Ishikawa (cell line): ENCODE results near the gene CUL4A.

Experiments used
- CEBPB ChIP-seq: IDR thresholded peaks from 2 replicates; pipeline ENCODE4 v1.6.1; 2012
- CREB1 ChIP-seq: IDR thresholded peaks from 2 replicates; pipeline ENCODE4 v1.6.1; 2012; ENCODE audit warnings: low read depth
- EGR1 ChIP-seq: IDR thresholded peaks from 2 replicates; pipeline ENCODE4 v1.6.1; 2012
- EP300 ChIP-seq: IDR thresholded peaks from 2 replicates; pipeline ENCODE4 v1.6.1; 2012; ENCODE audit warnings: borderline replicate concordance
- FOXM1 ChIP-seq: IDR thresholded peaks from 2 replicates; pipeline ENCODE4 v1.6.1; 2012; ENCODE audit warnings: low read depth, borderline replicate concordance
- MAX ChIP-seq: IDR thresholded peaks from 2 replicates; pipeline ENCODE4 v1.6.1; 2012
- NFIC ChIP-seq: IDR thresholded peaks from 2 replicates; pipeline ENCODE4 v1.6.1; 2012
- RAD21 ChIP-seq: IDR thresholded peaks from 2 replicates; pipeline ENCODE4 v1.6.1; 2012; ENCODE audit warnings: low read depth
- REST ChIP-seq: IDR thresholded peaks from 2 replicates; pipeline ENCODE4 v1.6.1; 2012; ENCODE audit warnings: low read depth, mild to moderate bottlenecking
- TAF1 ChIP-seq: IDR thresholded peaks from 2 replicates; pipeline ENCODE4 v1.6.1; 2012; ENCODE audit warnings: low read depth, mild to moderate bottlenecking
- TCF12 ChIP-seq: IDR thresholded peaks from 2 replicates; pipeline ENCODE4 v1.6.1; 2012; ENCODE audit warnings: low read depth
- TEAD4 ChIP-seq: IDR thresholded peaks from 2 replicates; pipeline ENCODE4 v1.6.1; 2012
- YY1 ChIP-seq: IDR thresholded peaks from 2 replicates; pipeline ENCODE4 v1.6.1; 2012; ENCODE audit warnings: low read depth
- ZBTB7A ChIP-seq: IDR thresholded peaks from 2 replicates; pipeline ENCODE4 v1.6.1; 2012; ENCODE audit warnings: low read depth
- TF ChIP-seq, protein P1 (sequence below): IDR thresholded peaks from 2 replicates; pipeline ENCODE4 v1.6.1; 2012

The CUL4A gene

DNA sequence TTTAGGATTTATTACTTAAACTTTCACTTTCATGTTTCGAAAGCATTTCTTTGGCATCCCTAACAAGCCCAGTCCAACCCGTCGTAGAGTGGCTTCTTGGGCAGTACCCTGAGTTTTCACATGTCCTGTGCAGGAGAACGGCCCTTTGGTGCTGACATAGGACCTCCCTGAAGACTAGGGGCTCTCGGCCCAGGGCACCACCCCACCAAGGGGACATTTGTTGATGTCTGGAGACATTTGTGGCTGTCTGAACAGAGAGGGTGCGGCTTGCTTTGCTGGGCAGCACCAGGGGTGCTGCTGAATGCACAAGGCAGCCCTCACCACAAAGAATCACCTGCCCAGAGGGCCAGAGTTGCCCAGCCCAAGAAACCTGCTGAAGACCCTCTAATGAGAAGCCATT is 30.6 kb downstream of the CUL4A start:
- TF ChIP-seq, protein P1, sequence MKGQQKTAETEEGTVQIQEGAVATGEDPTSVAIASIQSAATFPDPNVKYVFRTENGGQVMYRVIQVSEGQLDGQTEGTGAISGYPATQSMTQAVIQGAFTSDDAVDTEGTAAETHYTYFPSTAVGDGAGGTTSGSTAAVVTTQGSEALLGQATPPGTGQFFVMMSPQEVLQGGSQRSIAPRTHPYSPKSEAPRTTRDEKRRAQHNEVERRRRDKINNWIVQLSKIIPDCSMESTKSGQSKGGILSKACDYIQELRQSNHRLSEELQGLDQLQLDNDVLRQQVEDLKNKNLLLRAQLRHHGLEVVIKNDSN: no peak
- TF ChIP-seq FOXM1 (no peak), YY1 (no peak), CEBPB (no peak)

GRCh38 chr13:113243847-113244246 is 34.4 kb downstream of the CUL4A start:
- TF ChIP-seq, protein P1: no peak
- TF ChIP-seq EGR1: no peak
- TF ChIP-seq ZBTB7A: no peak
- TF ChIP-seq YY1: no peak
- TF ChIP-seq REST: no peak

- TF ChIP-seq ZBTB7A (no peak), TEAD4 (no peak), EP300 (no peak), NFIC (no peak), FOXM1 (no peak), CEBPB (no peak), TAF1 (no peak), EGR1 (no peak), TCF12 (no peak), RAD21 (no peak; the same call in 1 of the 2 replicates)
These were observed 36.7 kb downstream of the CUL4A start for GRCh38 chr13:113245849-113246796.

DNA sequence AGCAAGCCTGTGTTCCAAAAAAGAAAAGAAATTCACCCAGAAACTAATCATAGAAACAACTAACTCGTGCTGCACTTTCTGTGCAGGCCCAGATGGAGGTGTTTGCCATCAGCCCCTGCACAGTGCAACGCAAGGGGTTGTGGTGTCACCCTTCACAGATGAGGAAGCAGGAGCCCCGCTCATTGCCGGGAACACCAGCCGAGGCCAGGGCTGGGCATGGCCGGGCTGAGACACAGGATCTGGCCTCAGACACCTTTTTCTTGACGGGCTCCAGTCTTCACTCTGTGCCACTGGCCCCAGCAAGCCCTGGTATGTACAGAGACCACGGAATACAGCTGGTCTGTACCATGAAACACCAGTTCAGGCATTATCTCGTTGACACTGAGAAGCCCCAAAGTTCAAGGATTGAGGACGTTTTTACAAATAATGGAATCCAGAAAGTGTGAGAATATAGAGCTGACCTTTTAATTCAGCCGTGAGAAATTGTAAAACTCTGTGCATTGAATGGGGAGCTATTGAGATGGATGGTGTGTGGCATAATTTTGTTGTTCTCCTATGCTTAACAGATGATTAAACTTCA is 43.2 kb downstream of the CUL4A start:
- TF ChIP-seq TEAD4: no peak
- TF ChIP-seq TAF1: no peak
- TF ChIP-seq REST: no peak
- TF ChIP-seq, protein P1: no peak
- TF ChIP-seq EP300: no peak
- no peak for TF ChIP-seq TCF12
- TF ChIP-seq CEBPB: no peak
- no peak for TF ChIP-seq ZBTB7A

DNA sequence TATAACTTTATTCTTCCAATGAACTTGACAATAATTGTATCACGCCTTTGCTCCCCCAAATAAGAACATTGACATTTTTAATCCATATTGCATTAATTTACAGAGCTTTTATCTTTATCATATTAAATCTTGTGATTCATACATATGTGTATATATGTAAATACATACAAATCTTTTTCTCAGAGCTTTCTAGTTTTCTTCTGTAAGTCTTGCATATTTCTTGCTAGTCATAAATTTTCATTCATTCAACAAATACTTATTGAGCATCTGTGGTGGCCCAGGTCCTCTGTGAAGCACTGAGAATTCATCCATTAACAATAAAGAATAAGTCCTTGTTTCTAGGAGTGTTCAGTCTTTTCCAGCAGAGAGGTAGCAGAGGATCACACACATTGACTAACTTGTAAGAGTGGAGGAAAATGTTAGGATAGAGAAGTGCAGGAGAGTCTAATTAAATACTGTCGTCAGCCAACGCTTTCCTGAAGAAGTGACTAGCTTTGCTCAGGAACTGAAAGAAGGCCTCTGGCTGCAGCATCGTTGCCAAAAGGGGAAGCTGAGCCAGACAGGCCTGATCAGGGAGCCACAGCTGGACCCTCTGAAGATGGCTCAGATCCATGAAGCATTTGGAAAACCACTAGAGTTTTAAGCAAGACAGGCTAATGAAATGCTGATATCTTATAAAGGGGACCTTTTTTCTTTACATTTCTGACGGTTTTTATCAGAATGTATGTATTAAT is 49.1 kb downstream of the CUL4A start:
- TF ChIP-seq EGR1 (no peak), EP300 (no peak), NFIC (no peak), MAX (no peak), CREB1 (no peak), TCF12 (no peak), FOXM1 (no peak), TAF1 (no peak), RAD21 (no peak), TEAD4 (no peak), REST (no peak), CEBPB (no peak)
- TF ChIP-seq, protein P1: no peak
